GM12878 (cell line): ENCODE measurements around the gene SARDH. TPM values are rescaled to one million over a fixed set of nuclear protein-coding genes. Genes with fewer than 3 reads are reported as not detected.

Source experiments
- ATAC-seq: fragments of 200-7000 bp; cut with Tn5 transposase; 3 replicates; pipeline ENCODE4 v1.9.1; 2020; ENCODE audit warnings: mild to moderate bottlenecking, moderate library complexity
- BruUV-seq: library from RNA; stranded (reverse); fragments of 400-500 nt; replicated peaks from 2 replicates; lab custom pipeline; 2021; lab: Mats Ljungman, UMichigan
- CTCF ChIA-PET: fragments of 300-600 bp; sonication (Branson Sonifier 250); formaldehyde crosslinking; extraction: SDS; loops from one replicate; lab custom pipeline; 2021; ENCODE audit warnings: inconsistent platforms; lab: Yijun Ruan, JAX
- POLR2A ChIA-PET: fragments of 350-600 bp; formaldehyde crosslinking; extraction: SDS; loops from one replicate; lab custom pipeline; 2021; ENCODE audit warnings: inconsistent platforms; lab: Charles Lee
- RAD21 ChIA-PET: fragments of 300-600 bp; sonication (Branson Sonifier 250); formaldehyde crosslinking; loops from one replicate; lab custom pipeline; 2023; ENCODE audit warnings: antibody characterized with exemption; ENCODE audit not compliant: unreplicated experiment; lab: Charles Lee
- SMC1A ChIA-PET: fragments of 300-600 bp; sonication (Branson Sonifier 250); formaldehyde crosslinking; loops from one replicate; lab custom pipeline; 2023; ENCODE audit not compliant: unreplicated experiment, uncharacterized antibody; lab: Charles Lee
- DNase-seq: peaks from one replicate; pipeline ENCODE4 v3.0.0-alpha.2; 2011; ENCODE audit warnings: low read depth, low spot score
- FAIRE-seq: peaks from 3 replicates; lab custom pipeline; 2011; peaks lifted over from hg19 to GRCh38; lab: Jason Lieb, UNC
- H2AFZ ChIP-seq: 2 replicates; pipeline ENCODE4 v1.6.0; 2011; ENCODE audit warnings: low read depth, low read length, control low read depth; ENCODE audit not compliant: control insufficient read depth
- H3K27ac ChIP-seq: 2 replicates; pipeline ENCODE4 v1.5.1; 2011; ENCODE audit warnings: control low read depth; ENCODE audit not compliant: control insufficient read depth, insufficient read depth
- H3K27me3 ChIP-seq, 2 experiments: replicated peaks in 1 of 2; 2 replicates each; pipeline versions ENCODE4 v1.6.0 to v1.6.1; 2011; ENCODE audit warnings: low read length in 1 of 2; ENCODE audit not compliant: control insufficient read depth in 2 of 2, insufficient read depth in 2 of 2
- H3K36me3 ChIP-seq, 2 experiments: 2 replicates each; pipeline ENCODE4 v1.5.1; 2011; ENCODE audit warnings: low read length in 1 of 2; ENCODE audit not compliant: control insufficient read depth in 2 of 2, insufficient read depth in 2 of 2
- H3K4me1 ChIP-seq: 2 replicates; pipeline ENCODE4 v1.6.1; 2011; ENCODE audit warnings: mild to moderate bottlenecking, low read length, moderate library complexity, mixed read lengths; ENCODE audit not compliant: control insufficient read depth, insufficient read depth
- H3K4me2 ChIP-seq: 2 replicates; pipeline ENCODE4 v1.6.0; 2011; ENCODE audit warnings: control low read depth; ENCODE audit not compliant: control insufficient read depth, insufficient read depth
- H3K4me3 ChIP-seq: fragments of 200-600 bp; sonication (generic); 2 replicates; pipeline ENCODE4 v1.5.1; 2016
- H3K79me2 ChIP-seq: 2 replicates; pipeline ENCODE4 v1.6.0; 2011; ENCODE audit warnings: low read length; ENCODE audit not compliant: control insufficient read depth, insufficient read depth
- H3K9ac ChIP-seq: 2 replicates; pipeline ENCODE4 v1.8.0; 2011; ENCODE audit warnings: low read length, control low read depth, mixed read lengths; ENCODE audit not compliant: control insufficient read depth, insufficient read depth
- H3K9me3 ChIP-seq: replicated peaks from 3 replicates; pipeline ENCODE4 v1.5.1; 2011; ENCODE audit warnings: mild to moderate bottlenecking, low read length; ENCODE audit not compliant: control insufficient read depth, insufficient read depth
- H4K20me1 ChIP-seq: 2 replicates; pipeline ENCODE4 v1.6.0; 2011; ENCODE audit not compliant: control insufficient read depth, insufficient read depth
- ATF3 ChIP-seq: IDR thresholded peaks from 2 replicates; pipeline ENCODE4 v1.6.1; 2011; ENCODE audit warnings: low read depth, mild to moderate bottlenecking, low read length, moderate library complexity, borderline replicate concordance; ENCODE audit errors: extremely low read depth
- HSF1 ChIP-seq: fragments of 150-350 bp; IDR thresholded peaks from 2 replicates; pipeline ENCODE4 v1.6.1; 2014; ENCODE audit warnings: mild to moderate bottlenecking, low read depth, low read length
- RB1 ChIP-seq: fragments of 450-650 bp; formaldehyde crosslinking; IDR thresholded peaks from 2 replicates; pipeline ENCODE4 v1.6.1; 2017; ENCODE audit warnings: mild to moderate bottlenecking, borderline replicate concordance
- ZBED1 ChIP-seq: IDR thresholded peaks from 2 replicates; pipeline ENCODE4 v1.6.1; 2016; ENCODE audit warnings: borderline replicate concordance
- ZNF217 ChIP-seq: fragments of 450-650 bp; IDR thresholded peaks from 2 replicates; pipeline ENCODE4 v1.6.1; 2017; ENCODE audit warnings: antibody characterized with exemption, mild to moderate bottlenecking
- WGBS: methylation state at CpG from one replicate; pipeline ENCODE4 v1.1.6; 2016; ENCODE audit warnings: low lambda C conversion rate; ENCODE audit not compliant: insufficient replicate concordance, insufficient coverage; ENCODE audit errors: missing lambda C conversion rate; 5-methylcytosine and 5-hydroxymethylcytosine counted together
- in situ Hi-C: fragments of 300-500 bp; cut with MboI; formaldehyde crosslinking; loops from 9 replicates; pipeline ENCODE4 v1.14.3; 2018; ENCODE audit warnings: mixed read lengths
- intact Hi-C: fragments of 100-400 bp; cut with micrococcal nuclease; formaldehyde crosslinking; loops from one replicate; pipeline ENCODE4 v1.14.2; 2022; ENCODE audit not compliant: unreplicated experiment
- polyA plus RNA-seq, 11 experiments: library from polyadenylated mRNA; depleted of rRNA in 4 of 11; unstranded in 6 of 11; stranded (reverse) in 5 of 11; fragments of >200 nt; fragmentation: Nextera tagmentation in 4 of 11; fragmentation: Illumina TruSeq in 1 of 11; extraction: Ambion mirVana in 4 of 11; extraction: Trizol in 1 of 11; gene quantifications; 1 replicate in 1 of 11; 2 replicates in 10 of 11; pipeline versions ENCODE4 v1.2.1 to v1.2.3, GENCODE V29; 2011 to 2016; ENCODE audit warnings: inconsistent platforms in 2 of 11, missing spikeins in 2 of 11, low read depth in 1 of 11
- total RNA-seq, 4 experiments: library from RNA; depleted of rRNA in 3 of 4; stranded (reverse); fragments of >200 nt in 3 of 4; fragmentation: Illumina TruSeq in 1 of 4; extraction: Trizol in 1 of 4; gene quantifications; 2 replicates each; pipeline versions ENCODE4 v1.2.1 to v1.2.3, GENCODE V29; 2013 to 2021

Gene SARDH
- total and polyA plus RNA-seq, 10 of the 15 experiments (the other 5 are each of a cell fraction or from before 2014, with no cell fraction given), result 0.03 to 0.15 (median 0.10) TPM; not detected in 6

DNA sequence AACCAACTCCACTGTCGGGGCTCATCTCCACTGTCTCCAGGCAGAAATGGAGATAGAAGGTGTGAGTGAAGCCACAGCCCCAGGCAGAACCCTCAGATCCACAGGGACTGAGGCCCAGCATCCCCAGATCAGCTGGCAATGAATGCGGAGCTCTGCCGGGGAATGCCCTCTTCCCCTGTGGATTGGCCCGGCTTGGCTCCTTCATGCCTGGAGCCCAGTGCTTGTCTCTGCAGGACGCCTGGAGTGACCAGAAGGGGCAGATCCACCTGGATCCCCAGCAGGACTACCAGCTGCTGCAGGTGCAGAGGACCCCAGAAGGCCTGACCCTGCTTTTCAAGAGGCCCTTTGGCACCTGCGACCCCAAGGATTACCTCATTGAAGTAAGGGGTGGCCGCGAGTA lies 98.5 kb downstream of the SARDH start (continued):
- TF ChIP-seq RB1 (no peak), ATF3 (no peak)

- ChIA-PET RAD21 (no interaction called here), SMC1A (no interaction called here), CTCF (no interaction called here), POLR2A (no interaction called here)
- DNase-seq, result no peak
- H3K36me3 ChIP-seq, result no peaks in the 10 kb centered on the region
- ATAC-seq, result no peak
- no TSS peak for BruUV-seq
- no peaks in the 10 kb centered on the region for H4K20me1 ChIP-seq
- TF ChIP-seq ZBED1 (no peak), ZNF217 (no peak), HSF1 (no peak)
- H3K9me3 ChIP-seq, result no peaks in the 10 kb centered on the region
- no peaks in the 10 kb centered on the region for H3K4me1 ChIP-seq
- H3K9ac ChIP-seq, result no peak overlapping the region
- FAIRE-seq, result no peak
- no peaks in the 10 kb centered on the region for H3K79me2 ChIP-seq
- in situ Hi-C loops, result no loop called here
- 13% methylated on average over 8 of the region's 8 CpGs for WGBS
- H3K4me2 ChIP-seq, result no peak overlapping the region
- no peak overlapping the region for H2AFZ ChIP-seq
- intact Hi-C loops, result no loop called here
- H3K27me3 ChIP-seq, result peaks cover 0 to 5% of the 10 kb centered on the region in 2 experiments; a peak in 3 of 4 replicates
- no peak overlapping the region for H3K4me3 ChIP-seq
- H3K27ac ChIP-seq, result no peak overlapping the region
Measured at GRCh38 chr9:133638711-133639110, 99.4 kb downstream of the SARDH start.
